Fibroblast of peridontal ligament (primary cell): ENCODE results near the gene ADM2.

Source experiments
- DNase-seq: peaks from one replicate; pipeline ENCODE4 v3.0.0-alpha.2; 2010; ENCODE audit errors: extremely low read depth

The ADM2 gene

DNA sequence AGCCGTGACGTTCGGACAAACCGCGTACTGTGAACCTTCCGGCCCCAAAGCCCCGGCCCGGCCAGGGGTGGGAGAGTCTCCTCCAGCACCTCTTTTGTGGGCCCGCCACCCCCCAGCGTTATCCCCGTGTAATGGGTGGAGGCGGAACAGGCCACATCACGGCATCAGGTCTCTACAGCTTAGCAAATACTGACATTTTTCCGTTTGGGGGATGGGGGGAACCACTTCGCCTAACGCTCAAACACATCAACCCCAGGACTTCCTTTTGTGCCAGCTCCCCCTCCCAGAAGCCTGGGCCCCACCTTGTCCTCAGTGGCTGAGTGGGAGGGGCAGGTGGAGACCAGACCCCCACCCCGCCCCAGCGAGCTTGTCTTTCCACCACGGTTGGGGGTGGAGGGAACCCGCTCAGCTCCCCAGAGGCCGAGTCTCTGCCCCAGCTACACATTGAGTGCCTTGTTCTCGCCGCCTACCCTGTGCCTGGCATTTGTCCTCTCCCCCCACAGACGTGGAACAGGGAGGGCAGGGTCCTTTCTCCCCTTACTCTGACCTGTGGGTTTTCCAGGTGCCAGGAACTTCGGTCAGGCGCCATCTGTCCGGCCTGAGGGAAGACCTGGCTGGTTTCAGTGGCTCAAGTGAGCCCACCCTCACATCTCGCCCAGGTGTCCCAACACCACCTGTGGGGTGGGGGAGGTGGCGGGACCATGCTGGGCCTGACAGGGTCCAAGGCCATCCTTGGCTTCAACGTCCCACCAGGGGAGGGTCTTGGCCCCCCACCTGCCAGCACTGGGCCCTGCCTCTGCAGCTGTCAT, 36.1 kb upstream of the ADM2 start:
- DNase-seq: no peak

DNA sequence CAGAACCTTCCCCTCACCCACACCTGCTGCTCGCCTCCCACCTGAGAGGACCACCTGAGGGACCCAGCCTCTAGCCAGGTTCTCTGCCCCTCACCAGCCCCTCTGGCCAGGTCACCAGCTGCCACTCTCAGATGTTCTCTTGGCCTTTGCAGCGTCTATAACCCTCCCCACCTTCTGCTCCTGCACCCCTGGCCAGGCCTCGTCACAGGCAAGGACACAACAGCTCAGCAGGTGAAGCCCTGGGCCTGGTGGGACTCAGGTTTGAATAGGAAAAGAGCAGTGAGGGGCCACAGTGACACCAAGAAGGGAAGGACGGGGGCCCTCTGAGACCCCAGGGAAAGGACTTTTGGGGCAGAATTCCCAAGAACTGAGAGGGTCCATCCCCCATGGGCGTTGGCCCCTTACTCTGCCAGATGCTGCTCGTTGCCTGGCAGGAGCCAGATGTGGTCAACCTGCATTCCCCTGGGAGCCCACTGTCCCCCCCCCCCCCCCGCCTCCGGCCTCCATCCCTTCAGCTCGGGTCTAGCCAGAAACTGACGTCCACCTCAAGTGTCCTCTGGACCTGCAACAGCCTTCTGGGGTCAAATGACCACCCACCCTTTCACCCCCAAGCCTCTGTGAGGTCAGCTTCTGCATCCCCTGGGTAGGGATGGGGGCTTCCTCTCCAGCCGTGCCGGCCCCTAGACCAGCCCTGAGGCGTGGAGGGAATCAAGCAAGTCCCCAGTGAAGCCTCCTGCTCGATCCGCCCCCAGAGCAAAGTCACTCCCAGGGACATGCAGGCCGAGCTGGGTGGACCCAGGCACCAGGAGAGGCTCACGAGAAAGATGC, 35.2 kb upstream of the ADM2 start:
- no peak for DNase-seq

DNA sequence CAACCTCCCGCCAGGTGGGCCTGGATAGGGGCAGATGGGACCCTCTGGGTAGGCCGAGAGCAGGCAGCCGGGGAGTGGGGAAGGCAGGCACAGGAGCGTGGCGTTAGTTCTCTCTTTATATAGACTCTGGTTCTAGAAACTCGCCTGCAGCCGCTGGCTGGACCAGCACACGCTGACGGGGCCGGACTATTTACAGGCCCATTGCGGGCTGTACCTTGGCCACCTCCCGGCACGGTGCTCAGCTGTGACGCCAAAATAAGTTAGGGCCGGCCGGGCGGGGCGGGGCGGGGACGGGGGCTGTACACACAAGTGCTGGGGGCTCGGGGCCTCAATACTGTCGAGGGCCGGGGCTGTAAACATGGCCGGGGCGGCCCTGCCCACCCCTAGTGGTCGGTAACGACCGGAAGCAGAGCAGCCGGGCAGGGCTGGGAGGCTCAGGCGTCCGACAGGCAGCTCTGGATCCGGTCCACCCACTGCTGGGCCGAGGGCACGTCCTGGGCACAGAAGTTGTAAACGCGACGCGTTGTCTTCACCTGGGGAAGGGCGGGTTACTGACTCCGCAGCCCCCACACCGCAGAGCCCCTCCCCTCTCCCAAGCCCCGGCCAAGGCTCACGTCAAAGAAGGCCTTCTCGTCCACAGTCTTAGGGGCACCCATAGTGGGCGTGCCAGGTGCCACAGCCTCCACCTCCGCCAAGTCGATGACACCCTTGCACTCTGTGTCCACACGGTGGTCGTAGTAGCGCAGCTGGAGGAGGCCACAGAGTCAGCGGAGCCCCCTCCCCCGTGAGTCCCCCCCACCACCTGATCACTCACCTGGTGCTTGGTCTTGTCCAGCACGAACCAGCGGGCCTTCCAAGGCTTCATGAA, 34.4 kb upstream of the ADM2 start:
- no peak for DNase-seq

DNA sequence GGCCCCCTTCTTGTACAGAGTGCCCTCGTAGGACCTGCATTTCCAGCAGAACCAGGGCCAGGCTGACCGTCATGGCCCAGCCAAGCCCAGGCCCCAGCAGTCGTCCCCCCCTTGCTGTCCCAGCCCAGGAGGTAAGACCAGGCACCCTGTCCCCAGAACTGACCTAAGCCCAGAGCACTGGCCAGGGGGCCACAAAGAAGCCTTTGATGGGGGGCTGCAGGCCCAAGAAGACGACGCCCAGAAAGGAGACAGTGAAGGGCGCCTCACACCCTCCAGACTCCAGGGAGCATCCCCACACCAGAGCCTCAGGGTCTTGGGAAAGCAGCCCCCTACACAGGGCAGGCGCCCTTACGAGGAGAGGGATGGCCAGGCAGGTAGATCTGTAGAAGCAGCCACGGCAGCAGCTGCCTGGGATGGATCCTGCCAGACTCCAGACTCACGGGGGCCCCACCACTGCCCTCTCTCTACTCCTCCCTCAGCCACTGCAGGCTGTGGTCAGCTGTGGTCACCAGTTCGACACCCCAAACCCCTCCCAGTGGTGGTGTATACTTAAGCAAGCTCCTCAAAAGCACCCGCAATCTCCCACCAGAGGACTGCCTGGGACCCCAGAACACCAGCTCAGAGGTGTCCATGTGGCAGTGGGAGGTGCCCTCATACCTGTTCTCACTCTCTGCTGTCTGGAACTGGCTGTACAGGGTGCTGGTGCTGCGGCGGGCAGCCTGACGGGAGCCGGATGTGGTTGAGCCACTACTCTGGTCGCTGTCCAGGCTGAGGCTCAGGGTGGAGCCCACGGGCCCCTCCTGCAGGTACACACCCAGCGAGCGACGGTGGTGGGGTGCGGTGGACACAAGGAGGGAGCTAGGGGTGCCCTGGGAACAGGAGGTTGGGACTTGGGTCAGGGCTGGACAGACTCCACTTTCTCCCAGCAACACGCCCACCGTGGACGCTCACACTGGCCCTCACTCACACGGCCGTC, 33.5 kb upstream of the ADM2 start:
- no peak for DNase-seq

DNA sequence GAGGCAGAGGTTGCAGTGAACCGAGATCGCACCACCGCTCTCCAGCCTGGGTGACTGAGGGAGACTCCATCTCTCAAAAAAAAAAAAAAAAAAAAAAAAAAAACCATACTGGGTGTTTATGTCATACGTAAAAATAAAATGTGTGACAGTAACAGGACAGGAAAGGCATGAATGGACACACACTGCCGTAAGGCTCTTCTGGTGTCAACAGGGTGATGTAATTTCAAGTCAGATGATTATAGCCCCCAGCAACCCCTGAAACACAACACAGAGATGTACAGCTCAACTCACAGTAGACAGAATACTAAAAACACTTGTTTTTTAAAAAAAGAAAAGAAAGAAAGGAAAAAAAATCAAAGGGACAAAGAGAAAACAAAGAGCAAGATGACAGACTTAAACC, 28.7 kb upstream of the ADM2 start:
- DNase-seq: no peak

DNA sequence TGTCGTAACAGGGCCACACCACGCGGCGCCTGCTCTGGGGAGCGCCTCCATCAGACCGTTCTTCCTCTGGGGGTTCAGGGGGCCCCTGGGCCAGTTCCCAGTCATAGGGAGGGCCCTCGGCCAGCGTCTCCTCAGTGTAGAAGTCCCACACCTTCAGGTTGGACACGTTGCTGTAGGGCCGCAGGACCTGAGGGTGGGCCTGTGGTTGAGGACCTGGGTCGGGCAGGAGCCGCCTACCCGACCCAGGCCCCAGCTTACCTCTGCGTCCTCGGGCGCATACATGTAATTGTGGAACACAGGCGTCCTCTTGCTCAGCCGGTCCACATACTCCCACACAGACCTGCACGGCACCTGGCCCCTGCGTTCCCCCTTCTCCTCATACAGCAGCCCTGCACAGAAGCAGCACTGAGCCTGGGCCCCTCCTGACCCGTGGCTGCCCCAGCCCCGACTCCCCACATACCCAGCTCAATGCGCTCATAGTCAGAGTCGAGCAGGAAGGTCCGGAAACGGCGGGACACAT, 26.7 kb upstream of the ADM2 start:
- no peak for DNase-seq

DNA sequence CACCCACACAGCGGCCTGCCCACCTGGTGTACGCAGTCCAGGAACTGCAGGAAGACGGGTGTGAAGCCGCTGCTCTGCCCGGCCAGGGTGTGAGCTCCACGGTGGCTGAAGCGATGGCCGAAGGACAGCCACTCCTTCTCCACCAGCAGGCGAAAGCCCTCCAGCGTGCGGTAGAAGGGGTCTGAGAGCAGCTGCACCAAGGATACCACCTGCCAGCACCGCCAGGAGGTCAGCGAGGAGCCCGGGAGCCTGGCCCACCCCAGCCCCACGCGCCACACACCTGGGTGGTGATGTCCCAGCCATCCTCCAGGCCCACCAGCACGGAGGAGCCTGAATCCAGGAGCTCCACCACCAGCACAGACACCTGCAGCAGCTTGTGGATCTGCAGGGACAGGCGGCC, 26.1 kb upstream of the ADM2 start:
- no peak for DNase-seq

DNA sequence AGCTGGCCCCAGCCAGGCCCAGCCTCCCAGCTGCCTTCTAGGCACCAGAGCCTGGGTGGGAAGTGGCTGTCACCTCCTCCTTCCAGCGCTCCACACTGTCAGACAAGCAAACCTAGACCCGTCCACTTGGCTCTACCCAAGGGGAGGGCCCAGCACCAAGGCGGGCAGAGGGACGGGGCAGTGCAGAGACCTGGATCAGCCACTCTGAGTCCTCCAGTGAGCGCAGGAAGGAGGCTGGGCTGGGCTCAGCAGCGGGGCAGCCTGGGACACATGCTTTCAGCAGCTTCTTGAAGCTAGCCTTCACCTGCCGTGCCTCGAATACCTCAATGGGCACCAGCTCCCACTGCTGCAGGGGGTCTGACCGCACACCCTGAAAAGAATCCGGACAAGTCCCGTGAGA, 25.3 kb upstream of the ADM2 start:
- DNase-seq: no peak

DNA sequence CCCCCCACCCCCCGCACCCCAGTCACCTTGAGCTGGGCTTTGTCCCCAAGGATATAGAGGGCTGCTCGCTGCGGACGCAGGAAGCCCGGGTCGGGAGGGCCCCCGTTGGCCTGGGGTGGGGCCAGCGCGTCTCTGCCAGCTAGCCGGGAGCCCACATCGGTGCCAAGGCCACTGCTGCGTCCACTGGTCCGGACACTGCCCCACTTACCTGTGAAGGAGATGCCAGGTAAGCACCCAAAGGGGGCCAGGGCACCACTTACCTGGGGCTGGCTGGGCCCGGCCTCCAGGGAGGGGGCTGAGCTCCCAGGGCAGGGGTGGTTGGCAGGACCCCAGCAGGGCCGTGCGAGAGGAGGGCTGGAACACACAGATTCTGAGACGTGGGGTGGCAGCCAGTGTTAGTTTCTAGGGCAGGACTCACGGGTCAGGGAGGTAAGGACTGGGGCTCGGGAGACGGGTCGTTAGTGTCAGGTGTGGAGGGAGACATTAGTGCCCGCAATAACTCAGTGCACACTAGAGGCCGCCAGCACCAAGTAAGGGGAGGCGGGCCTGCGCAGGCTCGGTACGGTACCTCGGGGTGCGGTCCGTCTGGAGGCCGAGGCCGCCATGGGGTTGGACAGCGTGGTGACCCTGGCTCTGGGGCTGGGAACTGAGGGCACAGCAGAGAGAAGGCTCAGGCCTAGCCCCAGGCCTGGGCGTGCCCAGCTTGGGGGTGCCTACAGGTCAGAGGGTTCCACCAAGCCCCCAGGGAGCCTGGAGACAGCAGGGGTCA, 24.7 kb upstream of the ADM2 start:
- no peak for DNase-seq

DNA sequence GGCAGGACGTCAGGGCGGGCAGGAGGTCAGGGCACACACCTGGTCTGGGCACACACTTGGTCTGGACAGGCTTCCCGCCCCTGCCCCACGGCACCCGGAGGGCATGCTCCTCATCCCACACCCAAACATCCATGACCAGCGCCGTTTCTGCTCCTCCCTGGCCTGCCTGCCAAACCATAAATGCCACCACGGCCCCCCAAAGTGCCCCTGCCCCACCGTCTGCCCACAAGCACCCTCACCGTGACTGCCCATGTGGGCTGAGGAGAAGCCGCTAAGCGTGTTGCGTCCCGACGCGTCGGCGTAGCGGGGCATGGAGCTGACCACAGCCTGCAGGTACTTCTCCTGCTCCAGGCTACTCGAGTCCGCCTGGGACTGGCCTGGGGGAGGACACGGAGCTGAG, 22.3 kb upstream of the ADM2 start:
- DNase-seq: no peak

DNA sequence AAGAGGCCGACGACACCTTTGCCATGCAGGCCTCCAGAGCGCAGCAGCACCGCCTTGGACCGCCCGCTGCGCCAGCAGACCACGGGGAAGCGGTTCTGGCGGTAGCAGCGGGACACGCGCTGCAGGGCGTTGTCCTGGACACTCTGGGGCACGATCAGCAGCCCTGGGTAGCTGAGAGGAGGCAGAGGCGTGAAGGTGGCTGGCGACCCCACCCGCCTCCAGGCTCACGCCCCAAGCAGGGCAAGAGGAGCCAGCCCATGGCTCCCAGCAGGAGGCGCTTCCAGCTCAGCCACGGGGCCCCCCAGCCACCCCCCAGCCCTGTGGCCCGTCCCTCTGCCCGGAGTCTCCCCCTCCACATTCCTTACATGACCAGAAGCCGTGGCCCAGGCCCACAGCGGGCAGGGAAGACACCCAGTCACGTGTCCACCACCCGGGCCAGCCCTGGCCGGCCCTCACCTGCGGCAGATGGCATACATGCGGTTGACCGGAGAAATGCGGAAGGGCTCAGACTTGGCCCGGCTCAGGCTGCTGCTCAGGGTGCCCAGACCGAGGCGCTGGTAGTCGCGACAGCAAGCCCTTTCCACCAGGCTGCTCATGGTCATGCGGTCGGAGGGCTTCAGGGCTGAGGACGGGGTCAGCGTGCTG, 21.7 kb upstream of the ADM2 start:
- DNase-seq: no peak

DNA sequence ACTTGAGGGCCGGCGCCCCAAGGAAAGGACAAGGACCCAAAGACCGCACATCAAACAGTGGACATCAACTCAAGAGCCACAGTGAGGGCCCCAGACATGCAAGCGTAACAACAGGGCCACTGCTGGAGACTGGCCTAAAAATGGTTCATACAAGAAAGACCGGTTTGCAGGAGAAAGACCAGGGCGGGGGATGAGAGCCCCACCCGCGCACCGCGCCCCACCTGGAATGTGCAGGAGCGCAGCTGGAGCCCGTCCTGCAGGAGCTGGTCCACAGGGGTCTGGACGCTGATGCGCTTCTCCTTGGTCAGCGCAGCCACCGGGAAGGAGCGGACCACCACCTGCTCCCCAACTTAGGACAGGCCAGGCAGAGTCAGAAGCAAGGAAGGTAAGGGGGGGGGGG, 20.4 kb upstream of the ADM2 start:
- no peak for DNase-seq

DNA sequence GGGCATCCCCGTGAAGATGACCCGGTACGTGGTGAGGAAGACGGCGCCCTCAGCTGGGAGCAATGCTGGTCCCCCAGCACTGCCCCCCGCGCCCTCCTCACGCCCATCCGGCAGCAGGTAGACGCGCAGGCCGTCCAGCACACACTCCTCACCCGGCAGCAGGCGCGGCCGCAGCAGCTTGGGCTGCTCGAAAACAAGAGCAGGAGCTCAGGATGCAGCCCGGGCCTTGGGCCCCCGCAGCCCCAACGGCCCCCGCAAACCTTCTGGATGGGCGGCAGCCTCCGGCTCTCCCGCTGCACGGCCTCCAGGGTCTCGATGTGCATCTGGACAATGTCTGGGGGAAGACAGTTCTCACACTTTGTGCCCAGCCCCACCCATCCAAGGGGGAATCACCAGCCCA, 19.8 kb upstream of the ADM2 start:
- no peak for DNase-seq

DNA sequence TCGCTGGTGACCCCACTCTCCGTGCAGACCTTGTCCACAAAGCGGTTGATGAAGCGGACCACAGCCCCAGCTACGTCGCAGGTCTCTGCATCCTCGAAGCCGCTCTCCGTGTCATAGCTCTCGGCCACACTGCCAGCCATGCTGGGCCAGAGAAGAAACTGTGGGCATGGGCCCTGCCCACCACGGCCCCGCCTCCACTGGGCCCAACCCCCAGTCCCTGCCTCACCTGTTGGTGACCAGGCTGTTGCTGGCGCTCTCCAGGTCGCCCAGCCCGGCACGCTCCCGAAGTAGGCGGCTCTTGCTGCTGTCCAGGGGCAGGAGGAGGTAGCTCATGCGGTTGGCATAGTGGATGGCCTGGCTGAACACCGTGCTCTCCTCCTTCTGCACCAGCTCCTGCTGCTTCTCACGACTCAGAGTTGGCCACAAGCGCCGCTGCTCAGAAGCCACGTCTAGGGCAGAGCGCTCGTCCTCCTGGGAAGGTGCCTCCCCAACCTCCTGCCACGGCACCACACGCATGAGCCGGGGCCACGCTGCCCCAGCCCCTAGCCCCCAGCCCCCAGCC, 19.3 kb upstream of the ADM2 start:
- no peak for DNase-seq

DNA sequence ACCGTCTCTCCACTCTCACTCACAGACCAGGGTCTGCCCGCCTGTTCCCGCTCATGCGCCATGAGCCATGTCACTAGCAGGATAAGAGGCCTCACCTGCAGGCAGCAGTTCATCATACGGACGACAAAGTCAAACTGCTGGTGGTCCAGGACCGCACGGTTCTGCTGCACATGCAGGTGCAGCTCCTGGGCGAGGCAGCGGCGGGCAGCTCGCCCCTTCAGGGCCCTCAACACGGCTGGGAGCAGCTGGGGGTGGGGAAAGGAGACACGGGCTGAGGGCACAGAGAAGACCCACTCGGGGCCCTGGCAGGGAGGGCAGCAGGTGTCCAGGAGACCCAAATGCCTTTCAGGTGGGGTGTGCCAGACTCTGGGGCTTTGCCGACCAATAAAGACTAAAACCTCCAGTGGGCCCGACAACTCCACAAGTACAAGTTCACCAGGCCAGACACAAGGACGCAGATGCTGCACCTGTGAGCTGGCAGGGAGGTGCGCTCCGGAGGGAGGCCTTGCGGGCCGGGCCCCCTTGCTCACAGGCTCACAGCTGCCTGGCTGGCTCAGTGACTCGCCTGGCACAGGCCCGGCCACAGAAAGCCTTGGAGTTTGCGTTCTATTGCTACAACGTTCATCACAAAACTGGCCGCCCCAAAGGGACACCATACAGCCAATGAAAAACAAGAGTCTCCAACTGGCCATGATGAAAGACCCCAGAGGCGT, 18.0 kb upstream of the ADM2 start:
- DNase-seq: no peak

DNA sequence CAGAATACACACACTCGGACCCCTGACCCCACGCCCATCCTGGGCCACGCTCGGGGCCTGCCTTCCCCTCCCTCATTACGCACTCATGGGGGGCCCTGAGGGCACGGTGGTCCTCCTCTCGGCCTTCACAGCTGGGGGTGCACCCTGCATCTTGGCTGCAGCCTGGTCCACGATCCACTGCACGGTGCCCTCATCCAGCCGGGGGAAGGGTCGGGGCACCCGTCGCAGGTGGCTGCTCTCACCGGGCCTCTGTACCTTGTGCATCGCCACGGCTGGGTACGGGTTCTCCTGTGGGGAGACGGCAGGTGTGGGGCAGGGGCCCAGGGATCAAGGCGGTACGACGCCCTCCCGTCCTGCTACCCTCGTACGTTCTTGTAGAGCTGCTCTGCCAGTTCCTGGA, 16.9 kb upstream of the ADM2 start:
- no peak for DNase-seq

DNA sequence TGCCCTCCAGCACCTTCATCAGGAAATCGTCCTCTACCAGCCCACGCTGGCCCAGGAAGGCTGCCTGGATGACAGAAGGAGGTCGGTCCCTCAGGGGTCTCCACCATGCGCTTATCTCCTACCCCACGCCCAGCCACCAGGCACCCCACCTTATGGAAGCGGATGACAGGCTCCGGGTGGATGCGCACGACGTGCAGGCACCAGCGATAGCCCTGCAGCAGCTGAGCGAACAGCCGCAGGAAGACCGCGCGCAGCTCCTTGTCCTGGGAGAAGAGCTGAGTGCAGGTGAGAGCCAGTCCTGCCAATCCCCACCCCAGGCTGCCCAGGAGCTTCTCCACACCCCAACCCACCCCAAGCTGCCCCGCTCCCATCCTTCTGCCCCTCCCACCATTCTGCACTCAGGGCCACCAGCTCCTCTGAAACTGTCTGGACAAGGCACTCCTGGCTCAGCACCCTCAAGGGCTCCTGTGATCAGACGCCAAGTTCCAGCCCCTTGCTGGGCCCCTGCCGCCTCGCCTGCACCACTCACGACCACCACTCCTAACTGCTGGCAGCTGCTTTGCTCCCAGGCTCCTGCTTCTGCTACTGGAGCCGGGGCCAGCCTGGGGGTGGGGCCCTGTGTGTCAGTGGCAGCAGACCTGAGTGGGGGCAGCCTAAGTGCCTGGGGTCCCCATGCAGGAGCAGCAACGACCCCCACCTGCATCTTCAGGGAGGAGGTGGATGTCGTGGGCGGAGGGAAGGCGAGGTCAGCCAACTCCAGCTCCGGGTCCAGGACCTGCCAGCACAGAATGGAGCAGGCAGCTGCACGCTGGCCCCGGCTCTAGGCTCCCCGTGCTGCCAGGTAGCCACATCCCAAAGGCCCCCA, 16.0 kb upstream of the ADM2 start:
- no peak for DNase-seq

DNA sequence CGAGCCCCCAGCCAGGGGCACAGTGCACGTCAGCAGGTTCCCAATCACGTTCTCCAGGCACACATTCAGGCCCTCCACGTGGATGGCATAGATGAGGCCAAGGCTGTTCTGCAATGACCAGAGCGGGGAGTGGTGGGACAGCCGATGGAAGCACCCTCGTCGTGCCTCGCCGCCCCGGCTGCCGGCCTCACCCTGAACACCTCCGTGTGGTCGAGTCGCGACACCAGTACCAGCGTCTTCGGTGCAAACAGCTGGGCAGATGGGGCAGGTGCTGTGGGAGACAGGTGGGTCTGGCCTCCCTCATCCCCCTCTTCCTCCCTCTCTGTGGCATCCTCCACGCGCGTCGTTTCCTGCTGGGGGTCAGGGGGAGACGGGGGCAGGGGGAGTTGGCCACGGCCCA, 14.0 kb upstream of the ADM2 start:
- DNase-seq: no peak
